Ishikawa (cell line): ENCODE results near the gene CLCF1.

Source experiments
- CEBPB ChIP-seq: IDR thresholded peaks from 2 replicates; pipeline ENCODE4 v1.6.1; 2012
- CREB1 ChIP-seq: IDR thresholded peaks from 2 replicates; pipeline ENCODE4 v1.6.1; 2012; ENCODE audit warnings: low read depth
- EGR1 ChIP-seq: IDR thresholded peaks from 2 replicates; pipeline ENCODE4 v1.6.1; 2012
- EP300 ChIP-seq: IDR thresholded peaks from 2 replicates; pipeline ENCODE4 v1.6.1; 2012; ENCODE audit warnings: borderline replicate concordance
- FOXM1 ChIP-seq: IDR thresholded peaks from 2 replicates; pipeline ENCODE4 v1.6.1; 2012; ENCODE audit warnings: low read depth, borderline replicate concordance
- NFIC ChIP-seq: IDR thresholded peaks from 2 replicates; pipeline ENCODE4 v1.6.1; 2012
- RAD21 ChIP-seq: IDR thresholded peaks from 2 replicates; pipeline ENCODE4 v1.6.1; 2012; ENCODE audit warnings: low read depth
- TAF1 ChIP-seq: IDR thresholded peaks from 2 replicates; pipeline ENCODE4 v1.6.1; 2012; ENCODE audit warnings: low read depth, mild to moderate bottlenecking
- TCF12 ChIP-seq: IDR thresholded peaks from 2 replicates; pipeline ENCODE4 v1.6.1; 2012; ENCODE audit warnings: low read depth
- TEAD4 ChIP-seq: IDR thresholded peaks from 2 replicates; pipeline ENCODE4 v1.6.1; 2012
- YY1 ChIP-seq: IDR thresholded peaks from 2 replicates; pipeline ENCODE4 v1.6.1; 2012; ENCODE audit warnings: low read depth
- ZBTB7A ChIP-seq: IDR thresholded peaks from 2 replicates; pipeline ENCODE4 v1.6.1; 2012; ENCODE audit warnings: low read depth
- TF ChIP-seq, protein P1 (sequence below): IDR thresholded peaks from 2 replicates; pipeline ENCODE4 v1.6.1; 2012
- TF ChIP-seq, protein P2 (sequence below): IDR thresholded peaks from 2 replicates; pipeline ENCODE4 v1.6.1; 2012; ENCODE audit warnings: low read depth, mild to moderate bottlenecking

DNA sequence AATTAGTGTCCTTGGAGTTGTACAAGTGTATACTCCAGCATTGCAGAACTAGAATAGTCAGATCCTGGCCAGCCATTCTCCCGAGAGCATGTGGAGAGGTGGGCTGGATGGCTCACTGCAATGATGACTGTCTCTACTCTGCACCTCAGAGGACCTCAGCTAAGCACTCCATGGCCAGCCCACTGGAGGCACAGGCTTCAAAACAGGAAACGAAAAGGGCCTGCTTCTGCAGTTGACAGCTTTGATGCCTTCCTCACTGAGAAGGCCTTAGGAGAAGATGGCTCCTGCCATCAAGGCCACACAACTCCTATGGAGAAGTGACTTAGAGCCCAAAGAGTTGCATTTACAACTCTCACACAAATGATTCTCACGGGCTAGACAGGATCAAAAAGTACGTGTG, 29.1 kb downstream of the CLCF1 start:
- no peak for TF ChIP-seq CEBPB
- no peak for TF ChIP-seq FOXM1
- TF ChIP-seq TCF12 = no peak
- no peak for TF ChIP-seq YY1
- no peak for TF ChIP-seq ZBTB7A
- no peak for TF ChIP-seq EGR1
- TF ChIP-seq, protein P1, sequence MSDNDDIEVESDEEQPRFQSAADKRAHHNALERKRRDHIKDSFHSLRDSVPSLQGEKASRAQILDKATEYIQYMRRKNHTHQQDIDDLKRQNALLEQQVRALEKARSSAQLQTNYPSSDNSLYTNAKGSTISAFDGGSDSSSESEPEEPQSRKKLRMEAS = no peak
- TF ChIP-seq, protein P2, sequence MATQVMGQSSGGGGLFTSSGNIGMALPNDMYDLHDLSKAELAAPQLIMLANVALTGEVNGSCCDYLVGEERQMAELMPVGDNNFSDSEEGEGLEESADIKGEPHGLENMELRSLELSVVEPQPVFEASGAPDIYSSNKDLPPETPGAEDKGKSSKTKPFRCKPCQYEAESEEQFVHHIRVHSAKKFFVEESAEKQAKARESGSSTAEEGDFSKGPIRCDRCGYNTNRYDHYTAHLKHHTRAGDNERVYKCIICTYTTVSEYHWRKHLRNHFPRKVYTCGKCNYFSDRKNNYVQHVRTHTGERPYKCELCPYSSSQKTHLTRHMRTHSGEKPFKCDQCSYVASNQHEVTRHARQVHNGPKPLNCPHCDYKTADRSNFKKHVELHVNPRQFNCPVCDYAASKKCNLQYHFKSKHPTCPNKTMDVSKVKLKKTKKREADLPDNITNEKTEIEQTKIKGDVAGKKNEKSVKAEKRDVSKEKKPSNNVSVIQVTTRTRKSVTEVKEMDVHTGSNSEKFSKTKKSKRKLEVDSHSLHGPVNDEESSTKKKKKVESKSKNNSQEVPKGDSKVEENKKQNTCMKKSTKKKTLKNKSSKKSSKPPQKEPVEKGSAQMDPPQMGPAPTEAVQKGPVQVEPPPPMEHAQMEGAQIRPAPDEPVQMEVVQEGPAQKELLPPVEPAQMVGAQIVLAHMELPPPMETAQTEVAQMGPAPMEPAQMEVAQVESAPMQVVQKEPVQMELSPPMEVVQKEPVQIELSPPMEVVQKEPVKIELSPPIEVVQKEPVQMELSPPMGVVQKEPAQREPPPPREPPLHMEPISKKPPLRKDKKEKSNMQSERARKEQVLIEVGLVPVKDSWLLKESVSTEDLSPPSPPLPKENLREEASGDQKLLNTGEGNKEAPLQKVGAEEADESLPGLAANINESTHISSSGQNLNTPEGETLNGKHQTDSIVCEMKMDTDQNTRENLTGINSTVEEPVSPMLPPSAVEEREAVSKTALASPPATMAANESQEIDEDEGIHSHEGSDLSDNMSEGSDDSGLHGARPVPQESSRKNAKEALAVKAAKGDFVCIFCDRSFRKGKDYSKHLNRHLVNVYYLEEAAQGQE = no peak
- TF ChIP-seq EP300 = no peak
- TF ChIP-seq RAD21 = no peak
- no peak for TF ChIP-seq NFIC
- no peak for TF ChIP-seq CREB1
- no peak for TF ChIP-seq TAF1
- TF ChIP-seq TEAD4 = no peak
